Activated T-cell treated with anti-CD3 and anti-CD28 coated beads for 1 hour (primary cell): Measurements from ENCODE around the gene DPEP1.
"Not testable (repeated sequence)": the region's sequence is repeated elsewhere in the genome, so short reads cannot be mapped to it uniquely, and the experiment has no call there.

Source experiments
- DNase-seq: peaks from one replicate; pipeline ENCODE4 v3.0.0-alpha.2; 2020; ENCODE audit warnings: low read depth

The DPEP1 gene

GRCh38 chr16:89620406-89620841 is 7.0 kb downstream of the DPEP1 start:
- DNase-seq = no peak

GRCh38 chr16:89621136-89621697 is 7.8 kb downstream of the DPEP1 start:
- no peak for DNase-seq

- DNase-seq = no peak
These were observed 8.4 kb downstream of the DPEP1 start for GRCh38 chr16:89621698-89622409.

- DNase-seq = no peak
These were observed 10.2 kb downstream of the DPEP1 start for GRCh38 chr16:89623511-89624261.

- DNase-seq = no peak
These were observed 11.6 kb downstream of the DPEP1 start for GRCh38 chr16:89624777-89625761.

- no peak for DNase-seq
These were observed 16.6 kb downstream of the DPEP1 start for GRCh38 chr16:89629827-89630610.

GRCh38 chr16:89633064-89633631 is 19.7 kb downstream of the DPEP1 start:
- DNase-seq = no peak

- not testable (repeated sequence) for DNase-seq
These were observed 21.3 kb downstream of the DPEP1 start for GRCh38 chr16:89634463-89635385.

GRCh38 chr16:89636663-89637062 is 23.2 kb downstream of the DPEP1 start:
- no peak for DNase-seq

GRCh38 chr16:89637379-89637778 is 23.9 kb downstream of the DPEP1 start:
- DNase-seq = no peak

GRCh38 chr16:89638455-89638854 is 25.0 kb downstream of the DPEP1 start:
- DNase-seq = no peak

GRCh38 chr16:89639385-89639784 is 25.9 kb downstream of the DPEP1 start:
- no peak for DNase-seq

GRCh38 chr16:89641458-89642119 is 28.1 kb downstream of the DPEP1 start:
- no peak for DNase-seq

GRCh38 chr16:89642574-89642973 is 29.1 kb downstream of the DPEP1 start:
- DNase-seq = no peak

- DNase-seq = no peak
These were observed 30.4 kb downstream of the DPEP1 start for GRCh38 chr16:89643769-89644300.

- no peak for DNase-seq
These were observed 31.7 kb downstream of the DPEP1 start for GRCh38 chr16:89645122-89645521.

GRCh38 chr16:89646270-89646669 is 32.8 kb downstream of the DPEP1 start:
- DNase-seq = no peak

- no peak for DNase-seq
These were observed 33.5 kb downstream of the DPEP1 start for GRCh38 chr16:89646906-89647305.

- DNase-seq = no peak
These were observed 38.1 kb downstream of the DPEP1 start for GRCh38 chr16:89651584-89651983.
